MCF 10A (cell line): Measurements from ENCODE around the gene IMPDH2. TPM values are rescaled to one million over a fixed set of nuclear protein-coding genes. Genes with fewer than 3 reads are reported as not detected.
A peak's percentile ranks its signal among the peaks of the same experiment; 100 is the strongest.

Experiments used
- BruUV-seq: library from RNA; stranded (reverse); fragments of 400-500 nt; replicated peaks from 2 replicates; lab custom pipeline; 2021; lab: Mats Ljungman, UMichigan
- CTCF ChIA-PET: fragments of 300-600 bp; sonication (Branson Sonifier 250); formaldehyde crosslinking; extraction: SDS; loops from one replicate; lab custom pipeline; 2021; ENCODE audit warnings: antibody characterized with exemption, inconsistent platforms; lab: Yijun Ruan, JAX
- POLR2A ChIA-PET: fragments of 300-600, 350-650 bp; sonication (Branson Sonifier 250); formaldehyde crosslinking; extraction: SDS; loops from one replicate; lab custom pipeline; 2020; ENCODE audit warnings: antibody characterized with exemption, inconsistent platforms; lab: Yijun Ruan, JAX
- DNase-seq: peaks from one replicate; pipeline ENCODE4 v3.0.0-alpha.2; 2018; ENCODE audit not compliant: unreplicated experiment
- H3K27ac Mint-ChIP-seq: one replicate; pipeline ENCODE4 v1.8.0; 2022; ENCODE audit warnings: mild to moderate bottlenecking, low read depth, mixed read lengths; ENCODE audit not compliant: unreplicated experiment
- H3K27me3 Mint-ChIP-seq: one replicate; pipeline ENCODE4 v1.8.0; 2022; ENCODE audit warnings: mixed read lengths; ENCODE audit not compliant: insufficient read depth, unreplicated experiment
- H3K36me3 Mint-ChIP-seq: one replicate; pipeline ENCODE4 v1.8.0; 2022; ENCODE audit warnings: mild to moderate bottlenecking, moderate library complexity, mixed read lengths; ENCODE audit not compliant: insufficient read depth, unreplicated experiment
- H3K4me1 Mint-ChIP-seq: one replicate; pipeline ENCODE4 v1.8.0; 2022; ENCODE audit warnings: mixed read lengths; ENCODE audit not compliant: insufficient read depth, unreplicated experiment
- H3K4me3 Mint-ChIP-seq: one replicate; pipeline ENCODE4 v1.8.0; 2022; ENCODE audit warnings: mild to moderate bottlenecking, moderate library complexity, mixed read lengths; ENCODE audit not compliant: unreplicated experiment
- H3K9me3 Mint-ChIP-seq: one replicate; pipeline ENCODE4 v1.8.0; 2022; ENCODE audit warnings: mixed read lengths; ENCODE audit not compliant: unreplicated experiment
- CTCF ChIP-seq: fragments of 200-600 bp; IDR thresholded peaks from one replicate; pipeline ENCODE4 v1.8.0; 2022; ENCODE audit warnings: antibody characterized with exemption, mild to moderate bottlenecking; ENCODE audit not compliant: unreplicated experiment
- intact Hi-C: fragments of 100-400 bp; cut with micrococcal nuclease; formaldehyde crosslinking; loops from 2 replicates; pipeline ENCODE4 v1.14.1; 2022
- total RNA-seq: library from RNA; stranded (reverse); gene quantifications from 2 replicates; pipeline ENCODE4 v1.2.3, GENCODE V29; 2022

IMPDH2 gene
- total RNA-seq, 1 experiment from 2014 or later = 476 TPM

GRCh38 chr3:49029563-49029884 is 326 bp upstream of the IMPDH2 start:
- intact Hi-C loops = loop anchor here (5.0 to 10.0 kb wide), 2 partner anchors 63 to 125 kb away; partner anchors contain the start of gene QRICH1
- H3K36me3 Mint-ChIP-seq = peaks cover 92% of the 10 kb centered on the region
- DNase-seq = no peak
- H3K4me1 Mint-ChIP-seq = peaks cover 40% of the 10 kb centered on the region
- no peaks in the 10 kb centered on the region for H3K9me3 Mint-ChIP-seq
- peak overlapping the region; percentile 99 for H3K27ac Mint-ChIP-seq
- no peaks in the 10 kb centered on the region for H3K27me3 Mint-ChIP-seq
- H3K4me3 Mint-ChIP-seq = peak overlapping the region; percentile 95
- ChIA-PET CTCF (interaction anchor here (0.6 to 1.9 kb wide), 2 partner anchors 40 to 749 kb away, joined by 3 to 7 read pairs; no protein-coding TSS in a partner anchor), POLR2A (interaction anchor here (0.5 to 2.4 kb wide), 28 partner anchors 8 to 801 kb away, joined by 3 to 47 read pairs (median 4); partner anchors contain the start of genes ARIH2, DALRD3, LAMB2 and NICN1)
- no TSS peak for BruUV-seq
- TF ChIP-seq CTCF = no peak

- POLR2A ChIA-PET = interaction anchor here (1.5 to 2.4 kb wide), 9 partner anchors 9 to 324 kb away, joined by 5 to 47 read pairs (median 11); partner anchors contain the start of genes DALRD3, LAMB2, QARS1 and QRICH1
- Mint-ChIP-seq H3K9me3 (no peaks in the 10 kb centered on the region), H3K4me3 (peak overlapping the region; percentile 95), H3K27me3 (no peaks in the 10 kb centered on the region), H3K36me3 (peaks cover 99% of the 10 kb centered on the region), H3K27ac (peak overlapping the region; percentile 99), H3K4me1 (peaks cover 40% of the 10 kb centered on the region)
- intact Hi-C loops = loop anchor here (5.0 to 10.0 kb wide), 2 partner anchors 64 to 127 kb away; partner anchors contain the start of gene QRICH1
- CTCF ChIA-PET = interaction anchor here (1.9 kb wide), 1 partner anchor 39 kb away, joined by 7 read pairs; no protein-coding TSS in a partner anchor
- BruUV-seq = no TSS peak
- DNase-seq = no peak
- TF ChIP-seq CTCF = no peak
These were observed 913 bp downstream of the IMPDH2 start for GRCh38 chr3:49028298-49028672.

- intact Hi-C loops = loop anchor here (5.0 to 10.0 kb wide), 2 partner anchors 65 to 127 kb away; partner anchors contain the start of gene QRICH1
- peaks cover 99% of the 10 kb centered on the region for H3K36me3 Mint-ChIP-seq
- no peak for DNase-seq
- H3K27me3 Mint-ChIP-seq = no peaks in the 10 kb centered on the region
- peaks cover 33% of the 10 kb centered on the region for H3K4me1 Mint-ChIP-seq
- H3K27ac Mint-ChIP-seq = peak overlapping the region; percentile 99
- BruUV-seq = no TSS peak
- peak overlapping the region; percentile 95 for H3K4me3 Mint-ChIP-seq
- H3K9me3 Mint-ChIP-seq = no peaks in the 10 kb centered on the region
- POLR2A ChIA-PET = interaction anchor here (2.3 to 2.4 kb wide), 2 partner anchors 8 to 65 kb away, joined by 43 to 47 read pairs; partner anchors contain the start of genes DALRD3 and QRICH1
- TF ChIP-seq CTCF = no peak
- CTCF ChIA-PET = no interaction called here
These were observed 1.6 kb downstream of the IMPDH2 start for GRCh38 chr3:49027634-49028033.

- no peak for DNase-seq
- Mint-ChIP-seq H3K36me3 (peaks cover 99% of the 10 kb centered on the region), H3K27ac (no peak overlapping the region), H3K27me3 (no peaks in the 10 kb centered on the region), H3K4me3 (peak overlapping the region; percentile 95), H3K9me3 (no peaks in the 10 kb centered on the region), H3K4me1 (peaks cover 33% of the 10 kb centered on the region)
- ChIA-PET CTCF (interaction anchor here (1.0 kb wide), 1 partner anchor 39 kb away, joined by 4 read pairs; no protein-coding TSS in a partner anchor), POLR2A (interaction anchor here (0.6 to 1.7 kb wide), 7 partner anchors 8 to 444 kb away, joined by 3 to 9 read pairs (median 4); partner anchors contain the start of genes DAG1, DALRD3 and QRICH1)
- no TSS peak for BruUV-seq
- no peak for TF ChIP-seq CTCF
- intact Hi-C loops = loop anchor here (5.0 to 10.0 kb wide), 2 partner anchors 66 to 128 kb away; partner anchors contain the start of gene QRICH1
These were observed 2.7 kb downstream of the IMPDH2 start for GRCh38 chr3:49026536-49026935.
